BLaER1 (cell line): ENCODE data around the gene ZNF143.
"Not testable (repeated sequence)": the region's sequence is repeated elsewhere in the genome, so short reads cannot be mapped to it uniquely, and the experiment has no call there.

Source experiments
- H3K27ac ChIP-seq: shearing (Covaris generic); formaldehyde crosslinking; 2 replicates; pipeline ENCODE4 v1.8.1; 2022
- H3K27me3 ChIP-seq: shearing (Covaris generic); formaldehyde crosslinking; 2 replicates; pipeline ENCODE4 v1.8.1; 2022
- H3K36me3 ChIP-seq: shearing (Covaris generic); formaldehyde crosslinking; 2 replicates; pipeline ENCODE4 v1.8.1; 2022
- H3K4me1 ChIP-seq: shearing (Covaris generic); formaldehyde crosslinking; 2 replicates; pipeline ENCODE4 v1.8.1; 2022
- H3K4me2 ChIP-seq: shearing (Covaris generic); formaldehyde crosslinking; 2 replicates; pipeline ENCODE4 v1.8.1; 2022
- H3K4me3 ChIP-seq: shearing (Covaris generic); formaldehyde crosslinking; 2 replicates; pipeline ENCODE4 v1.8.1; 2022
- H3K9ac ChIP-seq: shearing (Covaris generic); formaldehyde crosslinking; 2 replicates; pipeline ENCODE4 v1.8.1; 2022
- H3K9me3 ChIP-seq: shearing (Covaris generic); formaldehyde crosslinking; 2 replicates; pipeline ENCODE4 v1.8.1; 2022
- H4K20me1 ChIP-seq: shearing (Covaris generic); formaldehyde crosslinking; 2 replicates; pipeline ENCODE4 v1.8.1; 2022
- Cebpa-rat ChIP-seq: shearing (Covaris generic); IDR thresholded peaks from 2 replicates; pipeline ENCODE4 v1.8.1; 2022

Gene ZNF143

GRCh38 chr11:9460322-9461062 is at the start of gene ZNF143:
ZNF143 (plus strand) TSS chr11:9461012; CDS start chr11:9471309, 10,297 bp downstream.
- peak within 1 kb of the TSS; percentile 100 for H3K9ac ChIP-seq
- peak within 1 kb of the TSS; percentile 89 for H3K4me2 ChIP-seq
- H3K27ac ChIP-seq = peak within 1 kb of the TSS; percentile 100
- H3K4me3 ChIP-seq = peak within 1 kb of the TSS; percentile 91
- no peak for TF ChIP-seq Cebpa-rat
- H4K20me1 ChIP-seq = no peaks in the 10 kb centered on the region
- H3K36me3 ChIP-seq = no peaks in the 10 kb centered on the region
- no peaks in the 10 kb centered on the region for H3K27me3 ChIP-seq
- no peaks in the 10 kb centered on the region for H3K9me3 ChIP-seq
- peaks cover 28% of the 10 kb centered on the region for H3K4me1 ChIP-seq

GRCh38 chr11:9428706-9429105 is 32.1 kb upstream of the ZNF143 start:
- Histone ChIP-seq H3K9me3 (no peaks in the 10 kb centered on the region), H3K4me3 (no peak overlapping the region), H3K4me1 (no peaks in the 10 kb centered on the region), H3K27me3 (no peaks in the 10 kb centered on the region), H3K27ac (no peak overlapping the region), H3K9ac (no peak overlapping the region), H3K36me3 (peaks cover 99% of the 10 kb centered on the region), H3K4me2 (no peak overlapping the region), H4K20me1 (peaks cover 37% of the 10 kb centered on the region; the same call in 1 of the 2 replicates)
- no peak for TF ChIP-seq Cebpa-rat

GRCh38 chr11:9438611-9439010 is 22.2 kb upstream of the ZNF143 start:
- 0 out of 2 replicates have a peak, but pooled peaks cover 16% of the 10 kb centered on the region for H4K20me1 ChIP-seq
- H3K4me3 ChIP-seq = no peak overlapping the region
- no peaks in the 10 kb centered on the region for H3K27me3 ChIP-seq
- no peak overlapping the region for H3K27ac ChIP-seq
- H3K36me3 ChIP-seq = peaks cover 99% of the 10 kb centered on the region
- no peak overlapping the region for H3K9ac ChIP-seq
- no peaks in the 10 kb centered on the region for H3K9me3 ChIP-seq
- no peak overlapping the region for H3K4me2 ChIP-seq
- TF ChIP-seq Cebpa-rat = no peak
- H3K4me1 ChIP-seq = no peaks in the 10 kb centered on the region

- H3K4me2 ChIP-seq = no peak overlapping the region
- H3K27ac ChIP-seq = no peak overlapping the region
- H3K9ac ChIP-seq = no peak overlapping the region
- peaks cover 25% of the 10 kb centered on the region for H3K9me3 ChIP-seq
- H4K20me1 ChIP-seq = no peaks in the 10 kb centered on the region
- TF ChIP-seq Cebpa-rat = no peak
- H3K27me3 ChIP-seq = no peaks in the 10 kb centered on the region
- no peak overlapping the region for H3K4me3 ChIP-seq
- peaks cover 84% of the 10 kb centered on the region for H3K36me3 ChIP-seq
- H3K4me1 ChIP-seq = no peaks in the 10 kb centered on the region
Measured at GRCh38 chr11:9446230-9446629, 14.6 kb upstream of the ZNF143 start.

GRCh38 chr11:9448576-9449352 is 12.0 kb upstream of the ZNF143 start:
- Histone ChIP-seq H3K9me3 (peaks cover 35% of the 10 kb centered on the region), H3K4me2 (no peak overlapping the region), H3K36me3 (peaks cover 68% of the 10 kb centered on the region), H3K4me3 (no peak overlapping the region), H3K27me3 (no peaks in the 10 kb centered on the region), H3K9ac (no peak overlapping the region), H3K4me1 (no peaks in the 10 kb centered on the region), H3K27ac (no peak overlapping the region), H4K20me1 (no peaks in the 10 kb centered on the region)
- TF ChIP-seq Cebpa-rat = no peak

- not testable (repeated sequence) for H3K4me1 ChIP-seq, H3K4me3 ChIP-seq, H3K9ac ChIP-seq, H4K20me1 ChIP-seq, H3K27ac ChIP-seq, H3K27me3 ChIP-seq, H3K4me2 ChIP-seq
- peaks cover 35% of the 10 kb centered on the region for H3K9me3 ChIP-seq
- H3K36me3 ChIP-seq = peaks cover 46% of the 10 kb centered on the region
Measured at GRCh38 chr11:9452023-9452422, 8.8 kb upstream of the ZNF143 start.

- Histone ChIP-seq H4K20me1 (no peaks in the 10 kb centered on the region), H3K36me3 (peaks cover 15% of the 10 kb centered on the region), H3K9ac (no peak overlapping the region), H3K9me3 (peaks cover 15% of the 10 kb centered on the region), H3K27me3 (no peaks in the 10 kb centered on the region), H3K4me3 (no peak overlapping the region), H3K27ac (no peak overlapping the region), H3K4me1 (0 out of 2 replicates have a peak, but pooled peaks cover 8% of the 10 kb centered on the region), H3K4me2 (no peak overlapping the region)
- TF ChIP-seq Cebpa-rat = no peak
Measured at GRCh38 chr11:9455722-9456121, 5.1 kb upstream of the ZNF143 start.

- Histone ChIP-seq H3K4me1 (peaks cover 28% of the 10 kb centered on the region), H3K27ac (peak overlapping the region; percentile 100), H3K4me2 (peak overlapping the region; percentile 80), H3K36me3 (no peaks in the 10 kb centered on the region), H3K27me3 (no peaks in the 10 kb centered on the region), H3K4me3 (peak overlapping the region; percentile 91), H4K20me1 (no peaks in the 10 kb centered on the region), H3K9ac (peak overlapping the region; percentile 100), H3K9me3 (no peaks in the 10 kb centered on the region)
- no peak for TF ChIP-seq Cebpa-rat
Measured at GRCh38 chr11:9459667-9460321, 1.0 kb upstream of the ZNF143 start.

GRCh38 chr11:9461063-9461759 is 399 bp downstream of the ZNF143 start:
- Histone ChIP-seq H3K27ac (peak overlapping the region; percentile 98), H3K36me3 (peaks cover 6% of the 10 kb centered on the region; the same call in 1 of the 2 replicates), H3K4me3 (peak overlapping the region; percentile 71), H3K27me3 (no peaks in the 10 kb centered on the region), H4K20me1 (no peaks in the 10 kb centered on the region), H3K4me1 (peaks cover 28% of the 10 kb centered on the region), H3K9me3 (no peaks in the 10 kb centered on the region), H3K9ac (peak overlapping the region; percentile 96), H3K4me2 (peak overlapping the region; percentile 89)
- no peak for TF ChIP-seq Cebpa-rat
